ENCODE measurements around the gene CDC42BPB.

The CDC42BPB gene

DNA sequence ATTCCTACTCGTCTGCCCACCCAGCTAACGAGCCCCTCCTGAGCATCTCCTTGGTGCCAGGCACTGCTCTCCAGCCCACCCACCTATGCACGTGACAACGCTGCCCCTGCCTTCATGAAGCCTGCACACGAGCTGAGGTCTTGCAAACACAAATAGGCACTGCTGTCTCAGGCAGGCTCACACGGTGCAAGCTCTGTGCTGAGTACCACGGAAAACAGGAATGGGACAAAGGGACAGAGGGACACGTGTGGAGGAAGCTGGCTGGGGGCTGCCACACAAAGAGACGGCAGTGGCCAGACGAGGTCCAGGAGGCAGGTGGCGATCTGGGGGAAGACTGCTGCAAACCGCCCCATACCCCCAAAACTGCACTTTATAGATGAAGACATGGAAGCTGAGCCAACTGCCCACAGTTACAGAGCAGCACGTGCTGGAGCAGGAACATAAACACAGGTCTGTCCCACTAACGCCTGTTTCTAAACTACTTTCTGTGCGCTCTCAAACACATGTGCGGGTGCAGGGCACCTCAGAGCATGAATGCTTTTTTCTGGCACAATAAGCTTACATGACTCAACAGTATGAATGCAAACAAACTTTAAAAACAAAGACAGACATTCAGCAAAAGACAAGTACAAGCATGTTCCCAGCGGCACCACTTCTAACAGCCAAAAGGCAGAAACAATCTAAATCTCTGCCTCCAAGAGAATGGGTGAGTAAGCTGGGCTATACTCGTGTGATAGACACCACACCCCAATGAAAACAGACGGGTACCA is 70.4 kb downstream of the CDC42BPB start:
- no peak for DNase-seq

DNA sequence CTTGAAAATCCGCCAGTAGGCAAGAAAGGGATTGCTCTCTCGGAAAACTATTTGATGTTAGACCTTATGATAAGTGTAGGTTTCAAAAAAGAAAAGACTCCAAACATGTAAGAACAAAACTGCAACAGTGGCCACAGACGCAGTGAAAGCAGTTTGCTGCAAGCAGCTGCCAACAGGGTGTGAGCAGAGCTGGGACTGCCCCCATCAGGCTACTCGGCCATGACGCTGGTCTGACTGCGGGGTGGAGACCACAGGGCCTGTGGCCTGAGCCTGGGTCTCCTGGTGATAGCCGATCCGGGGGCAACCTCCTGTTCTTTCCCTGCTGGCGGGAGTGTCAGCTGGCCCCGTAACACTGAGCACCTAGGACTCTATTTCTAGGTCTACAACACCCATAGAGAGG is 71.7 kb downstream of the CDC42BPB start:
- DNase-seq = no peak

DNA sequence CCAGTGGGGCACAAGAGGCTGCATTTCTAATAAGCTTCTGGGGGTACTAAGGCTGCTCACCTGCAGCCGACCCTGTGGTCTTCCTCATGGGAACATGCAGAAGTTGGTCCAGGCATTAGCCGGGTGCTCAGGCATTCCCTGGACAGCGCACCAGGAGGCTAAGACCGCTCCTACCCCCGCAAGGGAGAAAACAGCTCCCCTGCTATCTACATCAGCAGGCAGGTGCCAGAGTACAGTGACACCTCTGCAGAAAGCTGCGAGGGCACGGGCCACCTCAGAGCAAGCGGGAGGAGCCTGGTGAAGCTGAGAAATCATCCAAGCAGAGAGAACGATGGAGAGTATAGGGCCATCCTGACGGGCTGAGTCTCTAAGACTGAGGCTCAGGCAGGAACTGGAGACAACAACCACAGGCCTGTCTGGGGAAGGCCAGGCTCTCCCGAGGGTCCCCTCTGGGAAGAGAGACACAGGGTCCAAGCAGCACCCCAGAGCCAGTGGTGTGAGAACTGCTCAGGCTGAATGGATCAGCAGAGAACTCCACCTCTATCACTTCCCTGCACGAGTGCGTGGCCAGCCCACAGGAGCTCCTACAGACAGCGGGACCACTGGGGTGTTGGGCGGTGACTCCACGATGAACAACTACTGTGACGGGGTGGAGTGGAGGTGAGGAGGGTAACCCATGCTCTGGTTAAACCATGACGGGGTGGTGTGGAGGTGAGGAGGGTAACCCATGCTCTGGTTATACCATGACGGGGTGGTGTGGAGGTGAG is 72.8 kb downstream of the CDC42BPB start:
- no peak for DNase-seq

DNA sequence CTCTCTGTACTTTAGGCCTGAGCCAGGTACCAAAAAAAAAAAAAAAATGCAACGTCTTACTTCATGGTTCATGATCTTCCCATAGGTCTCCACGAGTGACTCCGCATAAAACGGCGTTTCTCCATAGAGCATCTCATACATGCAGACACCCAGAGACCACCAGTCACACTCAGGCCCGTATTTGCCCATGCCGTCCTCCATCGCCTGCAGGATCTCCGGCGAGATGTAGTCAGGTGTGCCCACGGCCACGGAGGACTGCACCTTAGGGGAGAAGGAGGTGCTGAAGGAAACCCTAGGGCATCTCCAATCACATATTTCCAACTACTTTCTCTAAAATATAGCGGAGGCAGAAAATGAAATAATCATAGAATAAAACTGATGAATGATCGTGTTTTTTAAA is 73.9 kb downstream of the CDC42BPB start:
- DNase-seq = no peak

- no peak for DNase-seq
Measured at GRCh38 chr14:102982852-102983470, 74.4 kb downstream of the CDC42BPB start.

- no peak for DNase-seq
Measured at GRCh38 chr14:102980409-102980810, 76.9 kb downstream of the CDC42BPB start.

- no peak for DNase-seq
Measured at GRCh38 chr14:102979406-102979805, 77.9 kb downstream of the CDC42BPB start.

GRCh38 chr14:102977475-102977874 is 79.9 kb downstream of the CDC42BPB start:
- no peak for DNase-seq

DNA sequence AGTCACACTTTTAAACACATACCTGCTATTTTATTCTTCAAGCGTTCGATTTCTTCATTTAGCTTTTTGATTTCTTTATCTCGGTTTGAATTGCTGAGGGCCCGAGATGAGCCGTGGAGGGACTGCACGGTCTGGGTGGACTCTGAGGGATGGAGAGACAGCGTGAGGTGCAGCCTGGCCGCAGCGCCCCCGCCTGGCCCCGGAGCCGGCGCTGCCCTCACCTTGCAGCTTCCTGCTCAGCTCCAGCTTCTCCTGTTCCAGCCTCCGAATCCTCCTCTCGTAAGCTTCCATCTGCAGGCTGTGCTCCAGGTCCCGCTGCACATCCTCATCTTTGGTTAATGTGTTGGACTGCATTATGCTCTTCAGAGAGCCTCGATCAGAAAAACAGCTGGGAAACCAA is 81.7 kb downstream of the CDC42BPB start:
- DNase-seq = no peak

DNA sequence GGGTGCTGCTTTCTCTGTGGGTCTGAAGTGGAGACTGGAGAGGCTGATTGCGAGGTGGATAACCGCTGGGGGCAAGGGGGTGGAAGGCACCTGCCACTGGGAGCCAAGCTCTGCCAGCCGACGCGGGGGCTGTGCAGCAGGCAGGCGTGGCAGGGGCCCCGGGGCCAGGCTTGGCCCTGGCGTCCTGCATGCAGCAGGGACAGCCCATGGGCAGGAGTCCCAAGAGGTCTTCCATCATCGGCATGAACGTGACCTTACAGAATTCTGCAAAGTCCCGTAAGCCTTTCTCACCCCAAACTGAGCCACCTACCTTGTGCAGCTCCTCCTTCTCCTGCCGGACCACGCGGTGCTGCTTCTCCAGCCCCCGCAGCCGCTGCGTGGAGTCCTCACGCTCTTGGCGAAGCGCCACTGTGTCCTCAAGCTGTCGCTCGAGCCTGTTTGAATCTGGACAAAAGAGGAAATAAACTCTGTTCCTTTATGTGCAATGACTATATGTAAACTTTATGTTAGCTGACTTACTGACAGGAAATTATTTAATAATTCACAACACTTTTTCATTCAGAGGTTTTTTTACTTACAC is 83.6 kb downstream of the CDC42BPB start:
- DNase-seq = no peak

DNA sequence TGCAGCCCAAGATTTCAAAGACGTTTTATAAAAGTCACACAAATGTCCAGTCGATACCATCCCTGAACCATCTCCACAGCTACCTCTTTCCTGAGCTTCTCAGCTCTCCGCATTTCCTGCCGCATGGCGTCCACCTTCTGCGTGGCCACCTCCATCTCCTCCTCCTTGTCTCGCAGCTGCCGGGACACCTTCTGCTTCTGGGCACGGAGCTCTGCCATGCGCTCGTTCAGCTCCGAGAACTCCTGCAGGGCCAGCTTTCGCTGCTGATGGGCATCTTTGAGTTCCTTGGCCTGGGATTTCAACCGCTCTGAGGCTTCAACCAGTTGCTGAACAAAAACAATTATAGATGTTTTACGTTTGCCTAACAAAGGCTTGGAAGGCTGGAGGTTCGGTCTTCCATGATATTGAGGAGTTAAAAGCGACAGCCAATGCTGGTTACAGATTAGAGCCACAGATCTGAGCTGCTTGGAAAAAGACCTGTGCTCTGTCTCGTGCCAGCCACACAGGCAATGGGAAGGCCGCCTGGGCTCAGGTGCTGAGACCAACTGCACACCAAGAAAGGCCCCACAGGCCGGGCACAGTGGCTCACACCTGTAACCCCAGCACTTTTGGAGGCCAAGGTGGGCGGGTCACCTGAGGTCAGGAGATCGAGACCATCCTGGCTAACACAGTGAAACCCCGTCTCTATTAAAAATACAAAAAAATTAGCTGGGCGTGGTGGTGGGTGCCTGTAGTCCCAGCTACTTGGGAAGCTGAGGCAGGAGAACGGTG is 85.3 kb downstream of the CDC42BPB start:
- DNase-seq = no peak

DNA sequence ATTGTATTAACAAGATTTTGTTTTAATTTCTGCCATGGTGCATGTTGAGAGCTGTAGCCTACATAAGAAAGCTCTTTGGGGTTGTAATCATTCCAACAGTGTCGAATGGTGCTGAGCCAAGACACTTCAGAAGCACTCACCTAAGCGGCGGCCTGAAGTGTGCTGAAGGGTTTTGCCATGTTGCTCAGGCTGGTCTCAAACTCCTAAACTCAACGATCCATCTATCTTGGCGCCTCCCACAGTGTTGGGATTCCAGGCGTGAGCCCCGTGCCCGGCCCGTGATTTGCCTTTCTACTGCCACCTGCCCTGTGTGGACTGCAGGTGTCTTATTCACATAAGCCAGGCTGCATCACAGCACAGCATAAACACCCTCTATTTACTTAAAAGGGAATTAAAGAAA is 86.0 kb downstream of the CDC42BPB start:
- no peak for DNase-seq

GRCh38 chr14:102970496-102970895 is 86.9 kb downstream of the CDC42BPB start:
- no peak for DNase-seq

GRCh38 chr14:102969901-102970300 is 87.4 kb downstream of the CDC42BPB start:
- no peak for DNase-seq

- no peak for DNase-seq
Measured at GRCh38 chr14:102969060-102969791, 88.1 kb downstream of the CDC42BPB start.

GRCh38 chr14:102968306-102968705 is 89.0 kb downstream of the CDC42BPB start:
- DNase-seq = no peak

GRCh38 chr14:102967506-102967795 is 89.9 kb downstream of the CDC42BPB start:
- DNase-seq = no peak

- no peak for DNase-seq
Measured at GRCh38 chr14:102966681-102967505, 90.5 kb downstream of the CDC42BPB start.

DNA sequence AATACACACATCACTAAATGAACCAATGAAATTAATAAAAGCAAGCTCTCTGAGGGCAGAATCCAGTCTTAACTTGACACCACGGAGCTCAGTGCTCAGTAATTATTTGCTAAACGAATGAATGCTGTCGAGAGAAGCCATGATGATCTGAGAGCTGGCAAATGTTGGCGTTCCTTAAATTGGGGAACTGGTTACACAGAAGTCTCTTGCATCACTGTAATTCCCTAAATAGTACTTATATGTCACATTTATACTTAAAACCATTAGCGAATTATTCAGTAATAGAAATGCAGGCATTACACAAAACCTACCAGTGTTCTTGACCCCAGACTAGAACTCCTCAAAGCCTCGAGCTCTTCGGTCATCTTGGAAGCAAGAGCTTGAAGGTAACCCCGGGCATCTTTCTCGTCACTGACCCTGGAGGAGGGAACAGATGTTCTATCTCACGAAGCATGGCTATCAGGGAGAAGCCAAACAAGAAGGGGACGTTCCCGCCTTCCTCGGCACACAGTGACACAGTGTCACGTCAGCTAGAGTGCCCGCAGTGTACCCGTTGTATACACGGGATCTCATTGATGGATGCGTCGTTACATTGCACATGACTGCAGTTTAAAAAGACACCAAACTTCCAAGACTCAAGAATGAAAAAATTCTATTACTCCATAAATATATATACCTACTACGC is 91.2 kb downstream of the CDC42BPB start:
- DNase-seq = no peak

GRCh38 chr14:102965282-102965681 is 92.1 kb downstream of the CDC42BPB start:
- no peak for DNase-seq

Measured in NK-92 treated with Interleukin-12 subunit alpha and Interleukin-12 subunit beta, amount 100 ng/mL, for 24 hours (cell line).